Parathyroid adenoma (tissue), 2 donors: ENCODE data around the gene FAM3A.
A peak's percentile ranks its signal among the peaks of the same experiment; 100 is the strongest.

Experiments
- H2AFZ ChIP-seq: fragments of 300-600 bp; sonication (generic); one replicate; pipeline ENCODE4 v1.7.0; 2017; ENCODE audit warnings: antibody characterized with exemption, mild to moderate bottlenecking
- H3K27ac ChIP-seq: fragments of 300-600 bp; sonication (generic); one replicate; pipeline ENCODE4 v1.7.0; 2017
- H3K27me3 ChIP-seq: fragments of 300-600 bp; sonication (generic); one replicate; pipeline ENCODE4 v1.7.0; 2017; ENCODE audit warnings: low read length; ENCODE audit not compliant: control insufficient read depth, insufficient read depth
- H3K36me3 ChIP-seq: fragments of 300-600 bp; sonication (generic); one replicate; pipeline ENCODE4 v1.7.0; 2017; ENCODE audit warnings: low read length; ENCODE audit not compliant: control insufficient read depth, insufficient read depth
- H3K4me1 ChIP-seq: fragments of 300-600 bp; sonication (generic); one replicate; pipeline ENCODE4 v1.7.0; 2017; ENCODE audit warnings: control low read depth
- H3K4me2 ChIP-seq: fragments of 300-600 bp; sonication (generic); one replicate; pipeline ENCODE4 v1.7.0; 2017; ENCODE audit warnings: low read length
- H3K4me3 ChIP-seq: fragments of 300-600 bp; sonication (generic); one replicate; pipeline ENCODE4 v1.7.0; 2017; ENCODE audit warnings: low read depth, low read length
- H3K79me2 ChIP-seq: fragments of 300-600 bp; sonication (generic); one replicate; pipeline ENCODE4 v1.7.0; 2017; ENCODE audit warnings: control low read depth
- H3K9ac ChIP-seq: fragments of 300-600 bp; sonication (generic); one replicate; pipeline ENCODE4 v1.7.0; 2017; ENCODE audit warnings: mild to moderate bottlenecking
- H3K9me3 ChIP-seq: fragments of 300-600 bp; sonication (generic); one replicate; pipeline ENCODE4 v1.7.0; 2017; ENCODE audit warnings: low read length; ENCODE audit not compliant: control insufficient read depth
- TF ChIP-seq, protein P1 (sequence below): fragments of 300-600 bp; sonication (generic); IDR thresholded peaks from one replicate; pipeline ENCODE4 v1.7.0; 2017; ENCODE audit warnings: antibody characterized with exemption, mild to moderate bottlenecking
- donor health status: primary hyperparathyroidism.

Gene FAM3A

GRCh38 chrX:154530286-154530685, 14.3 kb upstream of the FAM3A start:
- Histone ChIP-seq H3K36me3 (no peaks in the 10 kb centered on the region), H3K27ac (no peak overlapping the region), H3K4me1 (peaks cover 3% of the 10 kb centered on the region), H3K27me3 (no peaks in the 10 kb centered on the region), H3K9ac (no peak overlapping the region), H2AFZ (no peak overlapping the region), H3K4me3 (no peak overlapping the region), H3K4me2 (no peak overlapping the region), H3K79me2 (no peaks in the 10 kb centered on the region), H3K9me3 (no peaks in the 10 kb centered on the region)
- TF ChIP-seq, protein P1, sequence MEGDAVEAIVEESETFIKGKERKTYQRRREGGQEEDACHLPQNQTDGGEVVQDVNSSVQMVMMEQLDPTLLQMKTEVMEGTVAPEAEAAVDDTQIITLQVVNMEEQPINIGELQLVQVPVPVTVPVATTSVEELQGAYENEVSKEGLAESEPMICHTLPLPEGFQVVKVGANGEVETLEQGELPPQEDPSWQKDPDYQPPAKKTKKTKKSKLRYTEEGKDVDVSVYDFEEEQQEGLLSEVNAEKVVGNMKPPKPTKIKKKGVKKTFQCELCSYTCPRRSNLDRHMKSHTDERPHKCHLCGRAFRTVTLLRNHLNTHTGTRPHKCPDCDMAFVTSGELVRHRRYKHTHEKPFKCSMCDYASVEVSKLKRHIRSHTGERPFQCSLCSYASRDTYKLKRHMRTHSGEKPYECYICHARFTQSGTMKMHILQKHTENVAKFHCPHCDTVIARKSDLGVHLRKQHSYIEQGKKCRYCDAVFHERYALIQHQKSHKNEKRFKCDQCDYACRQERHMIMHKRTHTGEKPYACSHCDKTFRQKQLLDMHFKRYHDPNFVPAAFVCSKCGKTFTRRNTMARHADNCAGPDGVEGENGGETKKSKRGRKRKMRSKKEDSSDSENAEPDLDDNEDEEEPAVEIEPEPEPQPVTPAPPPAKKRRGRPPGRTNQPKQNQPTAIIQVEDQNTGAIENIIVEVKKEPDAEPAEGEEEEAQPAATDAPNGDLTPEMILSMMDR, result no peak

GRCh38 chrX:154529206-154529612, 13.2 kb upstream of the FAM3A start:
- Histone ChIP-seq H3K27ac (no peak overlapping the region), H3K4me1 (peaks cover 3% of the 10 kb centered on the region), H3K9me3 (no peaks in the 10 kb centered on the region), H3K4me2 (no peak overlapping the region), H3K27me3 (no peaks in the 10 kb centered on the region), H2AFZ (no peak overlapping the region), H3K9ac (no peak overlapping the region), H3K79me2 (no peaks in the 10 kb centered on the region), H3K36me3 (no peaks in the 10 kb centered on the region), H3K4me3 (no peak overlapping the region)
- TF ChIP-seq, protein P1, result no peak

GRCh38 chrX:154526901-154527675, 11.1 kb upstream of the FAM3A start:
- peak overlapping the region; percentile 83 for H2AFZ ChIP-seq
- no peaks in the 10 kb centered on the region for H3K9me3 ChIP-seq
- TF ChIP-seq, protein P1, result peak; percentile 40
- peaks cover 3% of the 10 kb centered on the region for H3K4me1 ChIP-seq
- H3K4me2 ChIP-seq, result peak overlapping the region; percentile 52
- H3K27me3 ChIP-seq, result no peaks in the 10 kb centered on the region
- peak overlapping the region; percentile 39 for H3K27ac ChIP-seq
- no peak overlapping the region for H3K9ac ChIP-seq
- H3K79me2 ChIP-seq, result no peaks in the 10 kb centered on the region
- peak overlapping the region; percentile 33 for H3K4me3 ChIP-seq
- H3K36me3 ChIP-seq, result no peaks in the 10 kb centered on the region

GRCh38 chrX:154525606-154526490, 9.8 kb upstream of the FAM3A start:
- TF ChIP-seq, protein P1, result no peak
- H3K4me2 ChIP-seq, result no peak overlapping the region
- no peak overlapping the region for H3K27ac ChIP-seq
- H2AFZ ChIP-seq, result no peak overlapping the region
- no peaks in the 10 kb centered on the region for H3K27me3 ChIP-seq
- peaks cover 3% of the 10 kb centered on the region for H3K4me1 ChIP-seq
- no peaks in the 10 kb centered on the region for H3K79me2 ChIP-seq
- no peak overlapping the region for H3K4me3 ChIP-seq
- H3K36me3 ChIP-seq, result no peaks in the 10 kb centered on the region
- no peak overlapping the region for H3K9ac ChIP-seq
- H3K9me3 ChIP-seq, result no peaks in the 10 kb centered on the region
